Cardiac septum (tissue), 1 donor: ENCODE data around the gene MACROH2A1. TPM values are rescaled to one million over a fixed set of nuclear protein-coding genes. Genes with fewer than 3 reads are reported as not detected.

Experiments used
- DNase-seq: peaks from one replicate; pipeline ENCODE4 v3.0.0-alpha.2; 2020; ENCODE audit warnings: low spot score
- intact Hi-C: fragments of 100-400 bp; cut with DNase I; formaldehyde crosslinking; loops from one replicate; pipeline ENCODE4 v1.14.0; 2022
- total RNA-seq: library from RNA; stranded (reverse); fragmentation: NEBNext Ultra II Directional; extraction: Animal tissue kit (Norgen Biotek cat#: 25700); gene quantifications from one replicate; pipeline ENCODE4 v1.2.1, GENCODE V29; 2021
- donor health status: DM: no; HTN: no; CAD: no.

MACROH2A1 gene
- total RNA-seq, 1 donor from 2014 or later, result 112 TPM

DNA sequence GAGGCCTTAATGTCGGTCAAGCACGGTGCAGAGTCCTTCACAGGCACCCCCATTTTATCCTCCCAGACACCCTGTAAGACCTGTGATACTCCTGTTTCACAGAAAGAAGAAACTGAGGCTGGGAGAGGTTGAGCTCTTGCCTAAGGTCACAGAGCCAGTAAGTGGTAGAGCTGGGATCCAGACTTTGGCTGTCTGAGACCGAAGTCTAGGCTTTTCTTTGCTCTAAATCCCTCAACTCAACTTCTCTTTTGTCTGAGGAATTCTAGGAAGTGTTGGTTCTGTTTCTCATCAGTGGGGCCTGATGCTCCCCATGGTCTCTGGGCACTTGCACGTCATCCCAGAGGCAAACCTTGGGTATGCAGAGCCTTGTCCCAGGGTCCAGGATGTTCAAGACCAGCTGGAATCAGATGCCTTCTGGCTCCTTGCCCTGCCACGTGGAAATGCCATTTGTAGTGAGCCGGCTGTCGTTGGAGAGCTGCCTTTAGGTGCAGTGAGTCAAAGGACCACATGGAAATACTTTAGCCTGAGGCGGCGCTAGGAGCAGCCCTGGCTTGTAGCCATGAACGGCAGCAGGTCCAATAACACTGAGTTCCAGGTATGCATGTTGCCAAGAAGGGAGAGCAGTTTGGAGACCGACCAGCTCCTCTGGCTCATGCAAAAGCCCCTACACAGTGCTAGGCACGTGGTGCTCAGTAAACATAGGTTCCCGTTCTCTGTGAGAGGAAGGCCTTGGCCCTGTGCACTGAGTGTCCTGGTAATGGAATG lies 38.9 kb upstream of the MACROH2A1 start:
- no peak for DNase-seq
- intact Hi-C loops, result no loop called here

DNA sequence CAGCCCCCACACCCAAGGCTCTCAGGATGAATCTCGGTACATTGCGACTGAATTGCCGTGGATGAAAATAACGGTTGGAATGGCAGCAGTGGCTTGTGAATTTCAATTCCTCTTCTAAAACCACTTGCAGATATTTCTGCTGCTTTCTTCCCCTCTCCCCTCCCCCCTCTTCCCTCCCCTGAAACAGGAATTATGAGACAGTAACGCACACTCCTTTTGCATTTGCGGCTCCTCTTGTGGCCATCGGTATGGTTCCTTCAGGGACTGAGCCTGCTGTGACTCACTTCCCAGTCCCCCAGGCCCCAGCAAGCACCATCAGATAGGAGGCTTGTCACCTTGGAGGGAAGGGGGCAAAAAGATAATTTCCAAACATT lies 38.4 kb upstream of the MACROH2A1 start:
- no peak for DNase-seq
- intact Hi-C loops, result no loop called here

DNA sequence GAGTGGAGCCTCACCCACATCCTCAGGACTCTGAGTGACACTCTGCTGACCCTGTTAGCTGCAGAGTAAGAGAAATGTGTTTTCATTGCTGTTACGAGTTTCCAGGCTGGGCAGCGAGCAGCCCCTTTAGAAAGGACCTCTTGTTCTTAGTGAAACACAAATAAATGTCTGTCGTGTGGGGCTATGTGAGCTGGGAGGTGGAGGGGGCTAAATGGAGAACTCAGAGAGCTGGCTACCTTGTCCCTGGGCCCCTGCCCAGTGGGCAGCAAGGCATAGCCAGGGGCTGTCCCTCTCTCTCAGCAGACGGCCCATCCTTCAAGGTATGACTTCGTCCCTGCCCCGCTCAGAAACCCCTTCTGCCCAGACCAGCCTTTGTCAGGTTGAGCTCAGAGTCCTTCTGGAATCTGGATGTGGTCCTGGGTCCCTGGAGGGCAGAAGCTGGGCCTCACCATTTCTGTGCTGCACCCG lies 38.0 kb upstream of the MACROH2A1 start:
- DNase-seq, result no peak
- intact Hi-C loops, result no loop called here

DNA sequence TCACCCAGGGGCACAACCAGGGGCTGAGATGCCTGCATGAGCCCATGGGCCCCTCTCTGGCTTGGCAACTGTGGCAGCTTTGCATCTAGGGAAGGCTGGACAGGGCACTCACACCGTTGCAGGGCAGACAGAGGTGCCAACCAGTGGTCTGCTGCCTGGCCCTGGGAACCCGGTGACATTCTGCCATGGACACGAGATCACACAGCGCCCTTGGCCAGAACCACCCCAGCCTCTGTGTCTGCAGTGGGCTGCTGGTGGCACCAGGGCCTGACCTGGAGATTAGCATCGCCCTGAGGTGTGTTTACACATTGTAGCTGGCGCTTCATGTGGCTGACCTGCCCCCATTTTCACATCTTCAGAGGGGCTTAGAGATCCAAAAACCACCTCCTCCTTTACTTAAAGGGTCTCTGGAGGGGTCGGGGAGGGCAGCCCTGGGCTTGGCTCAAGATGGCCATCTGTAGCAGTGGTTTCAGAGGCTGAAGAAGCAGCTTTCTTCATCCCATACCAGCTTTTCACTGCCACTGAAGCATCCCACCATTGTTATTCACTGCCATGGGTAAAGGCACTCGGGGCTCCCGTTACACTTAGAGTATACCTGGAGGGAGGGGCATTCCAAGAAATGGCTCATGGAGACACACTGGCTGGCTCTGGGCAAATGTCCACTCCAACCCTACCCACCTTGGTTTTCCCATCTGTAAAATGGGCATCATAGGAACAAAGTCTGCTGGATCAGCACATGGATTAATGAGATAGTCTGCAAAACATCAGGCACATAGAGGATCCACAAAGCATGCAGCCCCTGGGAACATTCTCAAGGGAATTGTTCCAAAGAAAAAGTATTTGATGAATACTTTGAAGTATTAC lies 36.7 kb upstream of the MACROH2A1 start:
- no peak for DNase-seq
- intact Hi-C loops, result no loop called here

DNA sequence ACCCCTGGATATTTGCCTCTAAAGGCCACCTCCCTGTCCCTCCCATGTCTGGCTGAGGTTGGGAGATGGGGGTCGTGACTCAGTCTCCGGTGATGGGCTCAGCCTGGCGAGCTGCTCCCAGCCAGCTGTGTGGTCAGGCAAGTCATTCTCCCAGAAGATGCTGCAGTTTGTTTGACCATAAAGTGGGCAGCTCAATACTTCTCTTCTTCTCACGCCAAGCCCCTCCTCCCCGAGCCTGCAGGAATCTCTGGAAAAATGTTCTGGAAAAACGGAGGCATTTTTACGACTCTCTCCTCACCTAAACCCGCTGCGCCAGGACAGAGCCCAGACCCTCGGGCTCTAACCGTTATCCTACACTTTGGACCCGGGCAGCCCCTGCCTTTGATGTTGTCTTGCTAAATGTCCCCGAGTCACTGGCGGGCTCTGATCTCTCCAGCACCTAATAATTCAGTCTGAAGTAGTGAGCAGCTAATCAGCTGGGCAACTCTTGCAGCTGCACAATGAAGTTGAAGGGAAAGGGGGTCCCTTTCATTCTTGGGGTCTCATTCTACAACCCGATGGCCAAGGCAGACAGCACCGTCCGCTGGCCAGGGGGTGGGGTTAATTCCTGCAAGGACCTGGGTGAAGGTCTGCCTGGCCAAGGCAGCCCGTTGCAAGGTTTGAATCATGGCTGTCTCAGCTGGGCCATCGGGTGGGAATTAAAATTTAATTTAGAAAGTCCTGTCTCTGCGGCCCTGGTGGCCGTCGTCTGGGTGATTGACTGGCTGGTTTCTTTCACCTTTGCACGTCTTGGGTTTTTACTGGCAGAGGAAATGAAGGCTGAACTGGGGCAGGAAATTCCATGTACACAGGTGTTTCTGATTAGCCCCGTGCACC lies 35.8 kb upstream of the MACROH2A1 start:
- no peak for DNase-seq
- intact Hi-C loops, result no loop called here

DNA sequence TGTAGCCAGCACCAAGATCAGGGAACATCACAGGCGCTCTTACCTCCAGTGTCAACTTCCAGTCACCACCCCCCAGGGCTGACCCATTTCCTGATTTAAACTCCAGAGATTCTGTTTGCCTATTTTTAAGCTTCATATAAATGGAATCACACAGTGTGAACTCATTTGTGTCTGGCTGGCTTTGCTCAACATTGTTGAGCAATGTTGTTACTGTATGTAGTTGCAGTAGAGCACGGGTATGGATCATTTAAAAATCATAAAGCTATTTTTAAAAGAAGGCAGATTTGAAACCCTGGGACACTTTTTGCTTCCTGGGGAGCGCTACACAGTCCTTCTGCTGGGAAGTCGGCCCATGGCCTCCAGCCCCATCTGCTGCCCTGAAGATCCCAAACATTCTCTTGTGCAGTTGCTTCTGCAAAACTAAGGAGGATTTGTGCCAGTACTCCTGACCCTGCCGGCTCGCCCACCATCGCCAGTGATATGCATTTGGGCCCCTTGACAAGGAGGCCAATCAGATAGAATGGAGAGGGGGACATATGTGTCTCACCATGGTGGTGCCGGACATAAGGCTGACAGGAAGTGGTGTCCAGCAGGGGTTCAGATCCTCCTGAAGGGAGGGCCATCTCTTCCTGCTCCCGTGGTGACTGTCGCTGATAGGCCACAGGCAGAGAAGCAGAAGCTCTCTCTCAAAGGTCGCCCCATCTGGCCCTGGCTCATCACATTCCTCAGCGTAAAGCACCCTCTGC lies 34.8 kb upstream of the MACROH2A1 start:
- DNase-seq, result no peak
- intact Hi-C loops, result no loop called here

DNA sequence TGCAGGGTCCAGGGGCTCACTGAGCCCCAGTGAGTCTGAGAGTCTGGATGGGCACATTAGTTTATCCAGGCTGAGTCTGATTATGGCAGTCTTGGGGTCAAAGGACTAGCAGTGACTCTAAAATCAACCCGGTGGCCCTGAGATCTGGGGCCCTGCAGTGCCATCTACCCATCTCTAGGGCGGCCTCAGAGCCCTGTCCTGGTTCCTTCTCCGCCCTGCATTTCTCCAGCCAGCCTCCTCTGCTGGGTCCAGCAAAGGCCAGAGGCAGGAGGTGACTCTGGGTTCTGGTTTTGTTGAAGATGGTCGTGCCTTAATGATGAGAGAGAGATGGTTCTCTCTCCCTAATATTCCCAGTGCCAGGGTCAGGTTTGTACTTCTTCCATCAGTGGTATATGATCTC lies 33.1 kb upstream of the MACROH2A1 start:
- no peak for DNase-seq
- intact Hi-C loops, result no loop called here

DNA sequence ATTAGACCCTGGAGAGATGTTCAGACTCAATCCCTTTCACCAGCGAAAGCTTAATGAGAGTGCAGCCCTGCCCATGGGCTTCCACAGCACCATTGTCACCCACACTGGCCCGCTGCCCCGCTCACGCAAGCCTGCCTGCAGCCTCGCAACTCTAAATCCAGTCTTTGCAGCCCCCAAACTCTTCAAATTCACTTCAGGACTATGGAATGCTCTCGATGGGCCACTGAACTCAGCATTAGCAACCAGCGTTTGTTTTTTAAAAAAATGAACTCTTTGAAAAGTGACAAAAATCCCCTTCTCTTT lies 31.1 kb upstream of the MACROH2A1 start:
- no peak for DNase-seq
- intact Hi-C loops, result no loop called here

DNA sequence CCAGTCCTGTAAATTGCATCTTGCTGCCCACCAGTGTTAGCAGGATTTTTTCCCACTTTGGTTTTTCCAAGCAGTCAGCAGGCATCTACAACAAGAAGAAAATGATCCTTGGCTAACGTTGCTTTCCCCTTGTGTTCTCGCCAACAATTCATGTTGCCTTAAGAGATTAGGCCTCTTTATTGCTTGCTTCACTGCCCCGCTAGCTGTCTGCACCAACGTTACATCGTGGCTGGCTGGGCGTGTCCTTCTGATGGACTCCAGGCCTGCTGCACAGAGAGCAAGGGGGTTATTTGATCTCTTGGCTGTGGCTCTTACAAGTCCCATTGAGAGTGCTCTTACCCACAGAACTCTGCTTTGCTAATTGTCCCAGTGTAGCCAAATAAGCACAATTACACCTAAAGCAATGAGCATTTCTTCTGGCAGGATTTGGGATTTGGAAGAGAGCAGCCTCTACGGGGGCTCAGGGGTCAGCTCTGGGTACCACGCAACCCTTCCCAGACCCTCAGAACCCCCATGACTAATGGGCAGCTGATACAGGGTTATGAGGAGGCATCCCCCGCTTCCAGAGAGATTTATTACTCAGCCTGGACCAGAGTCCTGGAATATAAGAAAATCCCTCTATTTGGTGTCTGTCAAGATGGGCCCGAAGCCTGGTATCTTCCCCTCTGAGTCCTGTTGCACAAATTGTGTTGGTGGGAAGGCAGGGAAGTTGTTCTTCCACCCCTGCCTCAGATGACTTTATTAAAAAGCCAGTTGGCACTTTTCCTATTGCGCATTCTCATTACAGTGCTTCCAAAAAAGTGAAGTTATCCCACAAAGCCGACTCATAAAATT lies 30.5 kb upstream of the MACROH2A1 start:
- intact Hi-C loops, result loop anchor here (5.0 kb wide), 1 partner anchor 87 kb away; no protein-coding TSS in a partner anchor

DNA sequence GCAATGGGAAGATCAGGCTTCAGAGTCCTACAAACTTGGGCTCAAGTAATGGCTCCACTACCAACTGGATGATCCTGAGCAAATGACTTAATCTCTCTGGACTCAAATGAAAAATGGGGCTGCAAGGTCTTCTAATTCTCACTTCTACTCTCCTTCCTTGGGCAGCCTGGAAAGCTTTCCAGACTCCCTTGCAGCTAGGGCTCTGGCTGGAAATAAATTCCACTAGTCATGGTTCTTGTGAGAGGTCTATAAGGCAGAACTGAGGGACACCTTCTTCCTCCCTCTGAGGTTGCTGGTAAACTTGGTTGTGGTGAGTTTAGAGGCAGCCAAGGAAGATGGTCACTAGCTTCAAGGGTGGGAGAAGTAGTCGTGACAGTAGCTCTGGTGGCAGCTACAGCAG lies 29.6 kb upstream of the MACROH2A1 start:
- DNase-seq, result no peak
- intact Hi-C loops, result loop anchor here (5.0 kb wide), 1 partner anchor 86 kb away; no protein-coding TSS in a partner anchor

More for the DNA sequence above, 30.5 kb upstream of the MACROH2A1 start:
- no peak for DNase-seq

DNA sequence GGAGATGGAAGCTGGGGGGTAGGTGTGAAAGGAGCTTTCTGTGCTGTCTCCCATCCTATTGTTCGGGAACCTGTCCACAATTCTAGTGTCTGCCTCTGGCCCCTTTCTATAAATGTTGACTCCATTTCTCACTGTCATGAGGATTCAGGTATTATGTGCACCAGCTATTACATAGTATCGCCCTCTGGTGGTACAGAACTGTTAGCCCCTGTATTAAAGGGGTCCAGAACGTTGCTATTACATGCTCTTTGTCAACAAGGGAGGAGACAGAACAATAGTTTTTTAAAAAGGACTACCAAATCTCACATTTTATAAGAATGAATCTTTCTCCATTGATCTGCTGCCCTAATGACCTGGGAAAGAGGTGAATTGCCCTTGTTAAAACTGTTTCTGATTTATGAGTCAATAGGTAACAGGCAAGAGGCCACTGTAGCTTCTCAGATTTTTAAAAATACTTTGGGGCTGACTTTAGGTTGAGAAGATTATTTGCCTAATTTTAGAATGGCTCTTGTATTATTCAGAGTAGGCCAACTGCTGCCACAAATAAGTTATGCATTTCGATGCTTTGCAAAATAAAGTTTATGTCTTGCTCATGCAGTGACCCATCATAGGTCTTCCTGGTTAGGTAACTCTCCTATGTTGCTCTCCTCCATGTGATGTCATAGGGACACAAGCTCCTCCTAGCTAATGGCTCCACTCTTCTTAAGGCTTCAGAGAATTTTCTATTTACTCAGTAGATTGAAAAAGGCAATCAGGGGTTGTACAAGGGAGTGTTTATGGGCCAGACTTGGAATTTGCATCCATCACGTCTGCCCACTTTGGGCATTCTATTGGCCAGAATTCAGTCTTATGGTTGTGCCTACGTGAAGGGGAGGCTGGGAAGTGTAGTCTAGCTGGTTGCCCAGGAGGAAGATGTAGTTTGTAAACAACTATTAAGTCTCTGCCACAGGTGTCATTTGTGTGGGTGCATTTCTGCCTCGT lies 27.4 kb upstream of the MACROH2A1 start:
- DNase-seq, result no peak
- intact Hi-C loops, result loop anchor here (5.0 kb wide), 1 partner anchor 84 kb away; no protein-coding TSS in a partner anchor

DNA sequence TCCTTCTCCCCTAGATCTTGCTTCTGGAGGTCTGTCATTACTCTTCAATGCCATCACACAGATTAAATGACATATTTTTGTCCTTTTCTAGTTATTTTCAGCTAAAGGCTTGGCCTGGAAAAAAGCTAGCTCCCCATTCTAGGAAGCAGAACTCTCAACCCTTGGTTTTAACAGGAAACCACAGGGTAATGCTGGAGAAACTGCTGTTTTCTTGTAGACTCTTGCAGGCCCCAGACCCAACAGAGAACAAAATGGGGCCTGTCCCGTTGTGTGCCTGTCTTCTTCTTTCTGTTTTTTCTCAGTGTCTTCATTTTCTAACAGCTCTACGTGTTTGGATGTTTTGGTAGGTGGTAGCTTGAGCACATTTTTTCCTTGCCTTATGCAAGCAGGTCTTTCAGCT lies 26.6 kb upstream of the MACROH2A1 start:
- DNase-seq, result no peak
- intact Hi-C loops, result loop anchor here (5.0 kb wide), 1 partner anchor 83 kb away; no protein-coding TSS in a partner anchor

DNA sequence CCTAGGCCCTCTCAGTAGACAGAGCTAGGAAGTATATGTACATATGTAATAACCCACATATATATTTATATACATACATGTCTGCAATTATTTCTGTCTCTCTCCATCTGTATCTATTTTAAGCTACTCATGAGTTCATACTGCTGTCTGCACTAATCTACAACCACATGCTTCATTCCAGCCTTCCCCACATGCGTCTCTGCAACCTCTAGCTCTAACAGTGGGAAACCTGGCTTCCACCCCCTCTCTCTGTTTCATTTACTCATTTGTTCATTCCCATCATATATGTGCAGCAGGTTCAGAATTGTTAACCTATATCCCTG lies 24.8 kb upstream of the MACROH2A1 start:
- no peak for DNase-seq
- intact Hi-C loops, result no loop called here

DNA sequence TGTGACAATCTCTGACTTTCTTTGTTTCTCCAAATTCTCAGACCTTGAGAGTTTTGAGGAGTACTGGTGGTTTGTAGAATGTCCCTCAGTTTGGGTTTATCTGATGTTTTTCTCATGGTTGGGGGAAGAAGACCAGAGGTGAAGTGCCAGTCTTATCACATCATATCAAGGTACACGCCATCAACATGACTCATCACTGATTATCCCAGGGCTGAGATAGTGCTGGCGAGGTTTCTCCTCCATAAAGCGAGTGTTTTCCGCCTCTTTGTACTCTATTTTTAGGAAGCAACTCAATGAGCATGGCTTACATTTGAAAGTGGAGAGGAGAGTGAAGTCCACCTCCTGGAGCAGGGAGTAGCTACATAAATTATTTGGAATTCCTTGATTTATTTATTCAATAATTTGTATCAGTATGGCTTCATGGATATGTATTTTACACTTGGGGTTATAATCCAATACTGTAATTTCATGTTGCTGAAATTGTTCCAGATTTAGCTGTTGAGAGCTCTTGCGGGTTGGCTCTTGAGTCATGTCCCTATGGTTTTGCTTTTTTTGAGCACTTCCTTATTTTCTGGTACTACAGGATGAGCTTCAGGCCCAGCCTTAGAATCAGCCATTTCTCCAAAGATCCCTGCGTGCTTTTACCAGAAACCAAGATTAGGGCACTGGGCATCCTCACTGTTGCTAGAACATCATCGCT lies 24.3 kb upstream of the MACROH2A1 start:
- DNase-seq, result no peak
- intact Hi-C loops, result no loop called here

DNA sequence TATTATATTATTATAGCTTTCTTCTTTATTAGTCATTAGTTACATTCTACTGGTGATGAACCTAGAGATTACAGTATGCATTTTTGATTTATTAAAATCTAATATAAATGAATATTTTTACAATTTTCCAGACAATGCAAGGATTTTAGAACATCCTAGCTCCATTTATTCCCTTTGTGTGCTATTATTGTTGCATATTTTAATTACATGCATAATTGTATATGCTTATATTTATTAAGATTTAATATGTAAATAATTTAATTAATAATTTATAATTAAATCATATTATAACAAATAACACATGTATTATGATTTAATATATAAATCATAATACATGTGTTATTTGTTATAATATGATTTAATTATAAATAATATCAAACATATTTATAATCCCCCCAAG lies 23.4 kb upstream of the MACROH2A1 start:
- intact Hi-C loops, result no loop called here
- no peak for DNase-seq

DNA sequence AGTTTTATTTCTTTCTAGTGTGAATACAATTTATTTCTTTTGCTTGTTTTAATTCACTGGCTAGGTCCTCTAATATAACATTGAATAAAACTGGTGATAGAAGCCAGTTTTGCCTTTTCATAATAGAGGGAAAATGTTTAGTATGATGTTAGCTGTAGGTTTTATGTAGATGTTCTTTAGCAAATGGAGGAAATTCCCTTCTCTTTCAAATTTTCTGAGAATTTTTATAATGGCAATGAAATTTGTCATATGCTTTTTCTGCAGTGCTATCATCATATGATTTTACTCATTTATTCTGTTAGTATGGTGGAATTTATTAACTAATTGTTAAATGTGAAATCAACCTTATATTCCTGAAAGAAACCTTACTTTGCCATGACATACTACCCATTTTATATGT lies 18.1 kb upstream of the MACROH2A1 start:
- intact Hi-C loops, result no loop called here
- no peak for DNase-seq

DNA sequence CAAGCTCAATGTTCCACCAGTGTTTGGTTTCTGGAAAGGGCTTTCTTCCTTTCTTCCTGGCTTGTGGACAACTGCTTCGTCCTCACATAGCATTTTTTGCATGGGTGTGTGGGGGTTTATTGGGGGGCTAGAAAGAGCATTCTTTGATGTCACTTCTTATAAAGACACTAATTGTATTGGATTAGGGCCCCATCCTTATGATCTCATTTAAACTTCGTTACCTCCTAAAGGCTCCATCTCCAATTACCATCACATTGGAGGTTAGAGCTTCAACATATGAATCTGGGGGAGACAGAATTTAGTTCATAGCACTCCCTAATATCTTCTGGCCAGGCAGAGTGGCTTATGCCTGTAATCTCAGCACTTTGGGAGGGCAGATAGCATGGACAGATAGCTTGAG lies 6.1 kb upstream of the MACROH2A1 start:
- intact Hi-C loops, result no loop called here
- DNase-seq, result no peak
